ENCODE data around the gene DMAC2.
"Not testable (repeated sequence)": the region's sequence is repeated elsewhere in the genome, so short reads cannot be mapped to it uniquely, and the experiment has no call there.

Gene DMAC2

GRCh38 chr19:41386442-41386841 is 53.3 kb downstream of the DMAC2 start:
- no peak for DNase-seq
- TF ChIP-seq GATA1 (IDR thresholded peaks at IDR 0.05; ENCODE audit: low read depth, low read length), result no peak
- TF ChIP-seq POLR2A (IDR thresholded peaks at IDR 0.05; ENCODE audit: low read length), result no peak

GRCh38 chr19:41384351-41384750 is 55.4 kb downstream of the DMAC2 start:
- DNase-seq, result no peak
- no peak for TF ChIP-seq POLR2A (IDR thresholded peaks at IDR 0.05; ENCODE audit: low read length)
- no peak for TF ChIP-seq GATA1 (IDR thresholded peaks at IDR 0.05; ENCODE audit: low read depth, low read length)

DNA sequence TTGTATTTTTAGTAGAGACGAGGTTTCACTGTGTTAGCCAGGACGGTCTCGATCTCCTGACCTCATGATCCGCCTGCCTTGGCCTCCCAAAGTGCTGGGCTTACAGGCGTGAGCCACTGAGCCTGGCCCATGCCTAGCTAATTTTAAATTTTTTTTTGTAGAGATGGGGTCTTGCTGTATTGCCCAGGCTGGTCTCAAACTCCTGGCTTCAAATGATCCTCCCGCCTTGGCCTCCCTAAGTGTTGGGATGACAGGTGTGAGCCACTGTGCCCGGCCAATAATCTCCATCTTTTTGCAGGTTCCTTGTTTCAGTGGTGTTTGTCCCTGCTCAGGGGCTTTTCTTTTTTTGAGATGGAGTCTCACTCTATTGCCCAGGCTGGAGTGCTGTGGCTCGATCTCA is 58.2 kb downstream of the DMAC2 start:
- DNase-seq, result not testable (repeated sequence)
